ENCODE measurements around the gene CHODL. TPM values are rescaled to one million over a fixed set of nuclear protein-coding genes. Genes with fewer than 3 reads are reported as not detected.

Gene CHODL
- total RNA-seq, 2 donors from 2014 or later, result 1.5 to 5.3 TPM

GRCh38 chr21:18265944-18266343 lies 21.3 kb downstream of the CHODL start:
- no peaks in the 10 kb centered on the region for H3K27me3 ChIP-seq (replicated peaks; ENCODE audit: insufficient read depth)
- no peak overlapping the region for H3K27ac ChIP-seq
- TF ChIP-seq CTCF (IDR thresholded peaks at IDR 0.05), result no peak
- H3K9me3 ChIP-seq, result no peaks in the 10 kb centered on the region
- H3K36me3 ChIP-seq, result no peaks in the 10 kb centered on the region
- no peak for DNase-seq (ENCODE audit: low spot score)
- H3K4me1 ChIP-seq (ENCODE audit: control insufficient read depth in 1 of 2, low read depth in 2 of 2), result no peaks in the 10 kb centered on the region
- no peak for ATAC-seq (ENCODE audit: insufficient number of reproducible peaks, low FRiP score, low read depth)
- no peak overlapping the region for H3K4me3 ChIP-seq

GRCh38 chr21:18267496-18267895 lies 22.9 kb downstream of the CHODL start:
- no peak overlapping the region for H3K27ac ChIP-seq
- no peaks in the 10 kb centered on the region for H3K9me3 ChIP-seq
- H3K4me1 ChIP-seq (ENCODE audit: control insufficient read depth in 1 of 2, low read depth in 2 of 2), result no peaks in the 10 kb centered on the region
- no peaks in the 10 kb centered on the region for H3K27me3 ChIP-seq (replicated peaks; ENCODE audit: insufficient read depth)
- H3K4me3 ChIP-seq, result no peak overlapping the region
- TF ChIP-seq CTCF (IDR thresholded peaks at IDR 0.05), result no peak
- no peaks in the 10 kb centered on the region for H3K36me3 ChIP-seq
- ATAC-seq (ENCODE audit: insufficient number of reproducible peaks, low FRiP score, low read depth) (no peak), DNase-seq (ENCODE audit: low spot score) (no peak)

- Histone ChIP-seq H3K27me3 (replicated peaks; ENCODE audit: insufficient read depth) (no peaks in the 10 kb centered on the region), H3K4me1 (ENCODE audit: control insufficient read depth in 1 of 2, low read depth in 2 of 2) (no peaks in the 10 kb centered on the region), H3K27ac (no peak overlapping the region), H3K9me3 (no peaks in the 10 kb centered on the region), H3K4me3 (no peak overlapping the region), H3K36me3 (no peaks in the 10 kb centered on the region)
- no peak for DNase-seq (ENCODE audit: low spot score)
- ATAC-seq (ENCODE audit: insufficient number of reproducible peaks, low FRiP score, low read depth), result no peak
- no peak for TF ChIP-seq CTCF (IDR thresholded peaks at IDR 0.05)
Measured at GRCh38 chr21:18268906-18269305, 24.3 kb downstream of the CHODL start.

- H3K27ac ChIP-seq, result no peak overlapping the region
- ATAC-seq (ENCODE audit: insufficient number of reproducible peaks, low FRiP score, low read depth) (no peak), DNase-seq (ENCODE audit: low spot score) (no peak)
- H3K36me3 ChIP-seq, result no peaks in the 10 kb centered on the region
- no peaks in the 10 kb centered on the region for H3K27me3 ChIP-seq (replicated peaks; ENCODE audit: insufficient read depth)
- no peak overlapping the region for H3K4me3 ChIP-seq
- no peak for TF ChIP-seq CTCF (IDR thresholded peaks at IDR 0.05)
- H3K9me3 ChIP-seq, result no peaks in the 10 kb centered on the region
- no peaks in the 10 kb centered on the region for H3K4me1 ChIP-seq (ENCODE audit: control insufficient read depth in 1 of 2, low read depth in 2 of 2)
Measured at GRCh38 chr21:18269856-18270255, 25.2 kb downstream of the CHODL start.

GRCh38 chr21:18273400-18273799 lies 28.8 kb downstream of the CHODL start:
- DNase-seq (ENCODE audit: low spot score) (no peak), ATAC-seq (ENCODE audit: insufficient number of reproducible peaks, low FRiP score, low read depth) (no peak)
- Histone ChIP-seq H3K27me3 (replicated peaks; ENCODE audit: insufficient read depth) (no peaks in the 10 kb centered on the region), H3K9me3 (no peaks in the 10 kb centered on the region), H3K36me3 (no peaks in the 10 kb centered on the region), H3K4me1 (ENCODE audit: control insufficient read depth in 1 of 2, low read depth in 2 of 2) (no peaks in the 10 kb centered on the region), H3K27ac (no peak overlapping the region), H3K4me3 (no peak overlapping the region)
- no peak for TF ChIP-seq CTCF (IDR thresholded peaks at IDR 0.05)
